Measurements from ENCODE around the gene THSD4. TPM values are rescaled to one million over a fixed set of nuclear protein-coding genes. Genes with fewer than 3 reads are reported as not detected.

Gene THSD4
- total RNA-seq, 1 experiment from 2014 or later, result 29.0 TPM

DNA sequence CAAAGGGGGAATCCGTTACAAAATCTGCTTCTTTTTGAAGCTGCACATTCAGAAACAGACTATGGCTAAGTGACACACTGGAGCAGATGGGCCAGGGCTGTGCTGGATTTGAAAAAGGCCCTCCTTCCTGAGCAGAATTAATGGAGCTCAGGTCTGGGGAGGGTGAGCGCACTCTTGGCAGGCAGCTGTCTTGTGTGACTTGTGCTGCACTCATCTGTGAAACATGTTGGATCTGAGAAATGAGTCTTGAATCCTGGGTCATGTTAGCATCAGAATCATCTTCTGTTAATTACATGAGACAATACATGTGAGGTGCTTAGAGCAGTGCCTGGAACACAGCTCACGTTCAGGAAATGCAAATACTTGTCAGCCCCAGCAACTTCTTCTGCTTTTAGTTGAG, 219.6 kb downstream of the THSD4 start:
- Histone ChIP-seq H3K27me3 (ENCODE audit: low read length) (no peaks in the 10 kb centered on the region), H3K4me1 (ENCODE audit: insufficient read depth, low read length) (peaks cover 40% of the 10 kb centered on the region), H3K9me3 (ENCODE audit: low read length) (no peaks in the 10 kb centered on the region), H3K4me2 (ENCODE audit: low read length) (no peak overlapping the region), H3K9me2 (replicated peaks; ENCODE audit: low read length) (no peaks in the 10 kb centered on the region), H2AFZ (ENCODE audit: low read length) (no peak overlapping the region), H3K9ac (ENCODE audit: low read length) (no peak overlapping the region), H3K27ac (ENCODE audit: low read length) (no peak overlapping the region), H3K36me3 (ENCODE audit: low read depth, low read length) (peaks cover 17% of the 10 kb centered on the region), H4K20me1 (ENCODE audit: low read length) (no peaks in the 10 kb centered on the region), H3K79me2 (ENCODE audit: low read length) (0 out of 2 replicates have a peak, but pooled peaks cover 8% of the 10 kb centered on the region), H3K4me3 (ENCODE audit: low read length) (no peak overlapping the region), H3F3A (ENCODE audit: low read length, unreplicated experiment) (no peaks in the 10 kb centered on the region)
- ChIA-PET POLR2A (ENCODE audit: unreplicated experiment) (no interaction called here), CTCF (no interaction called here)
- TF ChIP-seq EZH2phosphoT487 (IDR thresholded peaks at IDR 0.05; ENCODE audit: borderline replicate concordance, low read length) (no peak), EZH2 (IDR thresholded peaks at IDR 0.05; ENCODE audit: low read length, unreplicated experiment) (no peak)
- TF ChIP-seq, protein P1, sequence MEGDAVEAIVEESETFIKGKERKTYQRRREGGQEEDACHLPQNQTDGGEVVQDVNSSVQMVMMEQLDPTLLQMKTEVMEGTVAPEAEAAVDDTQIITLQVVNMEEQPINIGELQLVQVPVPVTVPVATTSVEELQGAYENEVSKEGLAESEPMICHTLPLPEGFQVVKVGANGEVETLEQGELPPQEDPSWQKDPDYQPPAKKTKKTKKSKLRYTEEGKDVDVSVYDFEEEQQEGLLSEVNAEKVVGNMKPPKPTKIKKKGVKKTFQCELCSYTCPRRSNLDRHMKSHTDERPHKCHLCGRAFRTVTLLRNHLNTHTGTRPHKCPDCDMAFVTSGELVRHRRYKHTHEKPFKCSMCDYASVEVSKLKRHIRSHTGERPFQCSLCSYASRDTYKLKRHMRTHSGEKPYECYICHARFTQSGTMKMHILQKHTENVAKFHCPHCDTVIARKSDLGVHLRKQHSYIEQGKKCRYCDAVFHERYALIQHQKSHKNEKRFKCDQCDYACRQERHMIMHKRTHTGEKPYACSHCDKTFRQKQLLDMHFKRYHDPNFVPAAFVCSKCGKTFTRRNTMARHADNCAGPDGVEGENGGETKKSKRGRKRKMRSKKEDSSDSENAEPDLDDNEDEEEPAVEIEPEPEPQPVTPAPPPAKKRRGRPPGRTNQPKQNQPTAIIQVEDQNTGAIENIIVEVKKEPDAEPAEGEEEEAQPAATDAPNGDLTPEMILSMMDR (conservative IDR thresholded peaks at IDR 0.05; ENCODE audit: low read depth, low read length), result no peak
- ATAC-seq, result no peak
- no peak for DNase-seq
- no TSS peak for BruUV-seq (replicated peaks)
- intact Hi-C loops (cut with micrococcal nuclease), result no loop called here

DNA sequence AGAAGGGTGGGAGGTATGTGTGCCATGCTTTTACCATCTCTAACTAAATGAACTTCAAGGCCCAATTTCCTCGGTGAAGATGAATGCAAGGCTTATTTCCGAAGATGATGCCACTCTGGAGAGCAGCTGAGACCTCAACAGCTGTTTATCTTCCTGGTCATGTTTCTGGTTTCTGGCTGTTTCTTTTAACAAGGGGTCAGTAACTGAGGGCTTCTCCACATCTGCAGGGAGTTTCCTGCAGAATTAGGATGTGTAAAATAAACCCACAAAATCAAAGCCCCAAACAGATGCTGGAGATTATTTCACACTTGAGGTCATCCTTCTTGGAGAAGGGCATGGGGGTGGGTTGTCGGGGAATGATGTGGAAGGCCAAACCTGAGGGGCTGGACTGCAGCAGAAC, 220.3 kb downstream of the THSD4 start:
- Histone ChIP-seq H3K27ac (ENCODE audit: low read length) (no peak overlapping the region), H4K20me1 (ENCODE audit: low read length) (no peaks in the 10 kb centered on the region), H3K4me3 (ENCODE audit: low read length) (no peak overlapping the region), H3K79me2 (ENCODE audit: low read length) (0 out of 2 replicates have a peak, but pooled peaks cover 4% of the 10 kb centered on the region), H3K9me3 (ENCODE audit: low read length) (no peaks in the 10 kb centered on the region), H3K9me2 (replicated peaks; ENCODE audit: low read length) (no peaks in the 10 kb centered on the region), H2AFZ (ENCODE audit: low read length) (no peak overlapping the region), H3K4me1 (ENCODE audit: insufficient read depth, low read length) (peaks cover 36% of the 10 kb centered on the region), H3K36me3 (ENCODE audit: low read depth, low read length) (peaks cover 17% of the 10 kb centered on the region), H3K4me2 (ENCODE audit: low read length) (no peak overlapping the region), H3K9ac (ENCODE audit: low read length) (no peak overlapping the region), H3K27me3 (ENCODE audit: low read length) (no peaks in the 10 kb centered on the region), H3F3A (ENCODE audit: low read length, unreplicated experiment) (no peaks in the 10 kb centered on the region)
- no TSS peak for BruUV-seq (replicated peaks)
- TF ChIP-seq EZH2 (IDR thresholded peaks at IDR 0.05; ENCODE audit: low read length, unreplicated experiment) (no peak), EZH2phosphoT487 (IDR thresholded peaks at IDR 0.05; ENCODE audit: borderline replicate concordance, low read length) (no peak)
- TF ChIP-seq, protein P1 (conservative IDR thresholded peaks at IDR 0.05; ENCODE audit: low read depth, low read length), result no peak
- intact Hi-C loops (cut with micrococcal nuclease), result no loop called here
- ATAC-seq, result no peak
- ChIA-PET POLR2A (ENCODE audit: unreplicated experiment) (no interaction called here), CTCF (no interaction called here)
- no peak for DNase-seq

DNA sequence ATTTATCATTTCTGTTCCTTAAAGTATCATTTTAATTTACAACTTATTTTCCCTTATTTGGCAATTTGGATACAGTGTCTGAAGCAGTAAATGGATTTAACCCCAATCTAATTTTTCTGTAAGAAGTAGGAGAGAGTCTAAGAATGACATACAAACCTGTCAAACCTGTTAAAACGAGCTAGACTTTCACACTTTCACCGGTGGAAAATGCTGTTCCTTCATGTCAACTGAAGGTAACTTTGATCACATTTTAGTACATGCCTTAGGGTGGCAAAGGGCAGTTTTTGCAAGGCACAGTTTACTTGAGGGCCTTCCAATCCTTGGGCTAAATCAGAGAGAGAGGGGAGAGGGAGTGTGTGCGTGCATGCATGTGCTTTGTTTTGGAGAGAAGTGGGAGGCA, 221.4 kb downstream of the THSD4 start:
- no peak for ATAC-seq
- H3K27ac ChIP-seq (ENCODE audit: low read length), result peak overlapping the region; percentile 91
- H3K9me3 ChIP-seq (ENCODE audit: low read length), result no peaks in the 10 kb centered on the region
- peaks cover 36% of the 10 kb centered on the region for H3K4me1 ChIP-seq (ENCODE audit: insufficient read depth, low read length)
- no peaks in the 10 kb centered on the region for H3K27me3 ChIP-seq (ENCODE audit: low read length)
- BruUV-seq (replicated peaks), result no TSS peak
- no peak overlapping the region for H2AFZ ChIP-seq (ENCODE audit: low read length)
- H3K9me2 ChIP-seq (replicated peaks; ENCODE audit: low read length), result no peaks in the 10 kb centered on the region
- peak; percentile 49 for DNase-seq
- ChIA-PET CTCF (no interaction called here), POLR2A (ENCODE audit: unreplicated experiment) (interaction anchor here (0.6 kb wide), 1 partner anchor 41 kb away, joined by 9 read pairs; no protein-coding TSS in a partner anchor)
- intact Hi-C loops (cut with micrococcal nuclease), result no loop called here
- no peaks in the 10 kb centered on the region for H3F3A ChIP-seq (ENCODE audit: low read length, unreplicated experiment)
- no peak for TF ChIP-seq EZH2phosphoT487 (IDR thresholded peaks at IDR 0.05; ENCODE audit: borderline replicate concordance, low read length)
- TF ChIP-seq, protein P1 (conservative IDR thresholded peaks at IDR 0.05; ENCODE audit: low read depth, low read length), result no peak
- no peak for TF ChIP-seq EZH2 (IDR thresholded peaks at IDR 0.05; ENCODE audit: low read length, unreplicated experiment)
- peaks cover 17% of the 10 kb centered on the region for H3K36me3 ChIP-seq (ENCODE audit: low read depth, low read length)
- 0 out of 2 replicates have a peak, but pooled peaks cover 4% of the 10 kb centered on the region for H3K79me2 ChIP-seq (ENCODE audit: low read length)
- H3K9ac ChIP-seq (ENCODE audit: low read length), result peak overlapping the region; percentile 62
- H4K20me1 ChIP-seq (ENCODE audit: low read length), result no peaks in the 10 kb centered on the region
- H3K4me2 ChIP-seq (ENCODE audit: low read length), result peak overlapping the region; percentile 20; the same call in 1 of the 2 replicates
- no peak overlapping the region for H3K4me3 ChIP-seq (ENCODE audit: low read length)
